ENCODE results near the gene MBL2.

Gene MBL2

DNA sequence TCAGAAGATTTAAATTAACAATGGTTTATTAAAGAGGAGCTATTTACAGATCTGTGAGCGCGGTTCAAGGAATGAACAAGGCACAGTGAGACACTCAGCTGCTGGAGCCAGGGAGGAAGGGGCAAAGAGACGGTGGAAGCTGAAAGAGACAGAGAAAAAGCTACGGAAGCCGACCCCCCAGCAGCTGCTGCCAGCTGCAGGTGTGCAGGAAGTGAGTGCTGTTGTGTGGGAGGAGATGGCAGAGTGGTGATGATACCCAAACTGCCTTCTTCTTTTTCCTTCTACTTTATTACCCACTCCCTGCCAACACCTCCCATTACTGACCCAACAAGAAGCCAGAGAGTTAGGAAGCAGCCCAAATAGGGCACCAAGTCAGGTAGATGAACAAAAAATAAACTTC lies 41.9 kb upstream of the MBL2 start:
- no peak overlapping the region for H3K4me2 ChIP-seq (ENCODE audit: low read length)
- no peak overlapping the region for H2AFZ ChIP-seq (ENCODE audit: low read length)
- no peak overlapping the region for H3K27ac ChIP-seq (ENCODE audit: low read depth, low read length, poor library complexity, severe bottlenecking)
- no peaks in the 10 kb centered on the region for H3K36me3 ChIP-seq (ENCODE audit: insufficient read depth, low read length)
- no peaks in the 10 kb centered on the region for H3K79me2 ChIP-seq (ENCODE audit: insufficient read depth, low read length)
- no peaks in the 10 kb centered on the region for H3F3A ChIP-seq (ENCODE audit: insufficient read depth, low read length)
- TF ChIP-seq, protein P1, sequence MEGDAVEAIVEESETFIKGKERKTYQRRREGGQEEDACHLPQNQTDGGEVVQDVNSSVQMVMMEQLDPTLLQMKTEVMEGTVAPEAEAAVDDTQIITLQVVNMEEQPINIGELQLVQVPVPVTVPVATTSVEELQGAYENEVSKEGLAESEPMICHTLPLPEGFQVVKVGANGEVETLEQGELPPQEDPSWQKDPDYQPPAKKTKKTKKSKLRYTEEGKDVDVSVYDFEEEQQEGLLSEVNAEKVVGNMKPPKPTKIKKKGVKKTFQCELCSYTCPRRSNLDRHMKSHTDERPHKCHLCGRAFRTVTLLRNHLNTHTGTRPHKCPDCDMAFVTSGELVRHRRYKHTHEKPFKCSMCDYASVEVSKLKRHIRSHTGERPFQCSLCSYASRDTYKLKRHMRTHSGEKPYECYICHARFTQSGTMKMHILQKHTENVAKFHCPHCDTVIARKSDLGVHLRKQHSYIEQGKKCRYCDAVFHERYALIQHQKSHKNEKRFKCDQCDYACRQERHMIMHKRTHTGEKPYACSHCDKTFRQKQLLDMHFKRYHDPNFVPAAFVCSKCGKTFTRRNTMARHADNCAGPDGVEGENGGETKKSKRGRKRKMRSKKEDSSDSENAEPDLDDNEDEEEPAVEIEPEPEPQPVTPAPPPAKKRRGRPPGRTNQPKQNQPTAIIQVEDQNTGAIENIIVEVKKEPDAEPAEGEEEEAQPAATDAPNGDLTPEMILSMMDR (IDR thresholded peaks at IDR 0.05; ENCODE audit: low read length), result no peak
- no peaks in the 10 kb centered on the region for H4K20me1 ChIP-seq (ENCODE audit: insufficient read depth, low read length)
- no peaks in the 10 kb centered on the region for H3K27me3 ChIP-seq (ENCODE audit: insufficient read depth, low read length)
- H3K4me1 ChIP-seq (ENCODE audit: insufficient read depth, low read length, severe bottlenecking), result no peaks in the 10 kb centered on the region
- no peak overlapping the region for H3K9ac ChIP-seq (ENCODE audit: low read length)
- no peaks in the 10 kb centered on the region for H3K9me2 ChIP-seq (ENCODE audit: low read depth, low read length)
- H3K9me3 ChIP-seq (ENCODE audit: low read length), result no peaks in the 10 kb centered on the region
- no peak overlapping the region for H3K4me3 ChIP-seq (ENCODE audit: low read depth, low read length, poor library complexity, severe bottlenecking)

DNA sequence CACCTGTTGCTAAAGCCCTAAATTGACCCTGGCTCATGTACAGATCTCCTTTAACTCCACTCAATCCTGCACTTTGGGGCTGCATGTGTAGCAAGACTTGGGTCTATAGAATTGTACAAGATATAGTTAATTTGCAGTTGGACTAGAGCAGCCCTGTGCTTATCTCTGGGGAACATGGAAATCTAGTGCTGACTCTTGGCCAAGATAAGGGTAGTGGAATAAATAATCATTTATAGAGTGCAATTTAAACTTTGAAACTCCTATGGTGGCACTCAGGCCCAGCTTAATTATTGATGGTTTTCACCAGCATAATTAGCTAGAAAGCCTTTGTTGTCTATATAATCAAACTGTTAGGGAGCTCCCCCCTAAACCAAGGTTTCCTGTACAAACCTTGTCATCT lies 39.2 kb upstream of the MBL2 start:
- H3K4me1 ChIP-seq (ENCODE audit: insufficient read depth, low read length, severe bottlenecking), result no peaks in the 10 kb centered on the region
- H3K9me2 ChIP-seq (ENCODE audit: low read depth, low read length), result no peaks in the 10 kb centered on the region
- no peaks in the 10 kb centered on the region for H3K79me2 ChIP-seq (ENCODE audit: insufficient read depth, low read length)
- no peaks in the 10 kb centered on the region for H3F3A ChIP-seq (ENCODE audit: insufficient read depth, low read length)
- H3K4me2 ChIP-seq (ENCODE audit: low read length), result no peak overlapping the region
- no peak overlapping the region for H3K27ac ChIP-seq (ENCODE audit: low read depth, low read length, poor library complexity, severe bottlenecking)
- H3K27me3 ChIP-seq (ENCODE audit: insufficient read depth, low read length), result no peaks in the 10 kb centered on the region
- H3K4me3 ChIP-seq (ENCODE audit: low read depth, low read length, poor library complexity, severe bottlenecking), result no peak overlapping the region
- no peak overlapping the region for H2AFZ ChIP-seq (ENCODE audit: low read length)
- H3K9ac ChIP-seq (ENCODE audit: low read length), result no peak overlapping the region
- H3K36me3 ChIP-seq (ENCODE audit: insufficient read depth, low read length), result no peaks in the 10 kb centered on the region
- H4K20me1 ChIP-seq (ENCODE audit: insufficient read depth, low read length), result no peaks in the 10 kb centered on the region
- TF ChIP-seq, protein P1 (IDR thresholded peaks at IDR 0.05; ENCODE audit: low read length), result no peak
- TF ChIP-seq EZH2 (IDR thresholded peaks at IDR 0.05; ENCODE audit: borderline replicate concordance, low read length), result no peak
- no peaks in the 10 kb centered on the region for H3K9me3 ChIP-seq (ENCODE audit: low read length)

DNA sequence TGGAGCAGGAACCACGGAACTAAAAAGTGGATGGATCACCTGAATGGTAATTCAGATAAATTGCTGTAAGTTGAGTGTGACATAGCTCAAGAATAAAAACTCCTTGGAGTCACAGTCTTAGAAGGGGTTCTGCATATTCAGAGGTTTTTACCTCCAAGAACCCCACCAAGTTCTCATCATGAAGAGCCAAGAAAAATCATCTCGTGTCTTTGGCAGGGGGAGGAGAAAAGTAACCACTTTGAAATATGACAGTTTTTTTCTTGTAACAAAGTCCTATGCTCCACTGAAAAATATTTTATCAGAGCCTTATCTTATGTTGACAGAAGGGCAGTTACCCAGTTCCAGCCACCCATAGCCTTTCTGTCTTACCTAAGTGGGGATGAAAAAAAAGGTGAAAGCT lies 38.2 kb upstream of the MBL2 start:
- Histone ChIP-seq H3K9me2 (ENCODE audit: low read depth, low read length) (no peaks in the 10 kb centered on the region), H3F3A (ENCODE audit: insufficient read depth, low read length) (no peaks in the 10 kb centered on the region), H3K27me3 (ENCODE audit: insufficient read depth, low read length) (no peaks in the 10 kb centered on the region), H3K4me2 (ENCODE audit: low read length) (no peak overlapping the region), H3K79me2 (ENCODE audit: insufficient read depth, low read length) (no peaks in the 10 kb centered on the region), H3K9ac (ENCODE audit: low read length) (no peak overlapping the region), H3K36me3 (ENCODE audit: insufficient read depth, low read length) (no peaks in the 10 kb centered on the region), H3K4me1 (ENCODE audit: insufficient read depth, low read length, severe bottlenecking) (no peaks in the 10 kb centered on the region), H3K27ac (ENCODE audit: low read depth, low read length, poor library complexity, severe bottlenecking) (no peak overlapping the region), H3K4me3 (ENCODE audit: low read depth, low read length, poor library complexity, severe bottlenecking) (no peak overlapping the region), H3K9me3 (ENCODE audit: low read length) (no peaks in the 10 kb centered on the region), H2AFZ (ENCODE audit: low read length) (no peak overlapping the region), H4K20me1 (ENCODE audit: insufficient read depth, low read length) (no peaks in the 10 kb centered on the region)
- TF ChIP-seq EZH2 (IDR thresholded peaks at IDR 0.05; ENCODE audit: borderline replicate concordance, low read length), result no peak
- TF ChIP-seq, protein P1 (IDR thresholded peaks at IDR 0.05; ENCODE audit: low read length), result no peak
